AG10803 (cell line): ENCODE measurements around the gene SPSB1.
A peak's percentile ranks its signal among the peaks of the same experiment; 100 is the strongest.

Experiments used
- DNase-seq: peaks from one replicate; pipeline ENCODE4 v3.0.0; 2010; ENCODE audit warnings: low read depth
- H3K4me3 ChIP-seq: 2 replicates; pipeline ENCODE4 v1.5.1; 2011; ENCODE audit warnings: mild to moderate bottlenecking, low read length, control low read depth
- CTCF ChIP-seq: conservative IDR thresholded peaks from 2 replicates; pipeline ENCODE4 v1.5.1; 2011; ENCODE audit warnings: mild to moderate bottlenecking, low read length, control low read depth, inconsistent platforms

The SPSB1 gene

GRCh38 chr1:9324246-9325096 is 31.8 kb downstream of the SPSB1 start:
- TF ChIP-seq CTCF, result no peak
- no peak overlapping the region for H3K4me3 ChIP-seq
- DNase-seq, result no peak

- DNase-seq, result peak; percentile 85
- TF ChIP-seq CTCF, result no peak
- H3K4me3 ChIP-seq, result peak overlapping the region; percentile 2; the same call in 1 of the 2 replicates
Measured at GRCh38 chr1:9326596-9326995, 33.9 kb downstream of the SPSB1 start.

- H3K4me3 ChIP-seq, result no peak overlapping the region
- TF ChIP-seq CTCF, result no peak
- DNase-seq, result no peak
Measured at GRCh38 chr1:9328201-9328600, 35.5 kb downstream of the SPSB1 start.

- TF ChIP-seq CTCF, result no peak
- no peak for DNase-seq
Measured at GRCh38 chr1:9328715-9329114, 36.0 kb downstream of the SPSB1 start.

GRCh38 chr1:9331016-9331415 is 38.3 kb downstream of the SPSB1 start:
- DNase-seq, result no peak
- no peak for TF ChIP-seq CTCF
- H3K4me3 ChIP-seq, result no peak overlapping the region

More at GRCh38 chr1:9328715-9329114, 36.0 kb downstream of the SPSB1 start:
- H3K4me3 ChIP-seq, result no peak overlapping the region

GRCh38 chr1:9331558-9332346 is 39.1 kb downstream of the SPSB1 start:
- H3K4me3 ChIP-seq, result no peak overlapping the region
- no peak for TF ChIP-seq CTCF
- DNase-seq, result peak; percentile 35
